H1 (cell line): Measurements from ENCODE around the gene PRDM15. TPM values are rescaled to one million over a fixed set of nuclear protein-coding genes. Genes with fewer than 3 reads are reported as not detected.

Experiments used
- CTCF ChIA-PET: fragments of 300-600 bp; sonication (Branson Sonifier 250); formaldehyde crosslinking; loops from one replicate; lab custom pipeline; 2021; ENCODE audit not compliant: partially characterized antibody; lab: Charles Lee
- POLR2A ChIA-PET: fragments of 300-600 bp; sonication (Branson Sonifier 250); formaldehyde crosslinking; loops from one replicate; lab custom pipeline; 2021; ENCODE audit warnings: inconsistent platforms; ENCODE audit not compliant: partially characterized antibody; lab: Charles Lee
- DNase-seq, 2 experiments: peaks; one replicate each; pipeline versions ENCODE4 v3.0.0 to v3.0.0-alpha.2; 2010 to 2022; ENCODE audit warnings: low spot score in 2 of 2, low read depth in 1 of 2, mixed read lengths in 1 of 2
- FAIRE-seq: peaks from 2 replicates; lab custom pipeline; 2011; peaks lifted over from hg19 to GRCh38; lab: Jason Lieb, UNC
- H2AFZ ChIP-seq: 2 replicates; pipeline ENCODE4 v1.8.1; 2012; ENCODE audit warnings: low read length, inconsistent platforms
- H2AK5ac ChIP-seq: 2 replicates; pipeline ENCODE4 v1.6.1; 2013; ENCODE audit warnings: low read depth, low read length
- H2BK120ac ChIP-seq: replicated peaks from 2 replicates; pipeline ENCODE3; 2013; ENCODE audit warnings: low read depth, low read length, inconsistent platforms
- H2BK12ac ChIP-seq: 2 replicates; pipeline ENCODE4 v1.6.1; 2013; ENCODE audit warnings: low read depth, low read length
- H2BK15ac ChIP-seq: 2 replicates; pipeline ENCODE4 v1.6.1; 2013; ENCODE audit warnings: low read length
- H2BK20ac ChIP-seq: 2 replicates; pipeline ENCODE4 v1.6.1; 2013; ENCODE audit warnings: low read length
- H2BK5ac ChIP-seq: 2 replicates; pipeline ENCODE4 v1.6.1; 2013; ENCODE audit warnings: low read depth, low read length
- H3K14ac ChIP-seq: 2 replicates; pipeline ENCODE4 v1.6.1; 2013; ENCODE audit warnings: inconsistent platforms; ENCODE audit not compliant: insufficient read length
- H3K18ac ChIP-seq: 2 replicates; pipeline ENCODE4 v1.6.1; 2013; ENCODE audit warnings: low read length; ENCODE audit errors: extremely low read depth
- H3K23ac ChIP-seq: 2 replicates; pipeline ENCODE4 v1.6.1; 2013; ENCODE audit warnings: inconsistent platforms; ENCODE audit not compliant: insufficient read length
- H3K23me2 ChIP-seq: 2 replicates; pipeline ENCODE4 v1.6.1; 2013; ENCODE audit warnings: low read depth, low read length
- H3K27ac ChIP-seq: 2 replicates; pipeline ENCODE4 v1.6.1; 2011; ENCODE audit warnings: low read depth, low read length, inconsistent platforms
- H3K27me3 ChIP-seq, 4 experiments: replicated peaks in 1 of 4; 1 replicate in 1 of 4; 2 replicates in 3 of 4; pipeline versions ENCODE4 v1.6.1 to v1.8.1; 2011 to 2013; ENCODE audit warnings: low read length in 3 of 4, mild to moderate bottlenecking in 3 of 4, inconsistent platforms in 2 of 4, mixed read lengths in 2 of 4, moderate library complexity in 1 of 4; ENCODE audit not compliant: control insufficient read depth in 3 of 4, insufficient read depth in 3 of 4; ENCODE audit errors: extremely low read depth in 1 of 4
- H3K36me3 ChIP-seq, 4 experiments: 2 replicates each; pipeline versions ENCODE4 v1.6.1 to v1.8.1; 2011 to 2013; ENCODE audit warnings: mild to moderate bottlenecking in 4 of 4, low read length in 3 of 4, moderate library complexity in 2 of 4, control low read depth in 1 of 4, inconsistent platforms in 1 of 4; ENCODE audit not compliant: insufficient read depth in 4 of 4, control insufficient read depth in 2 of 4
- H3K4ac ChIP-seq: replicated peaks from 2 replicates; pipeline ENCODE3; 2013; ENCODE audit warnings: low read length, low read depth, mixed read lengths, inconsistent platforms; ENCODE audit not compliant: insufficient read length
- H3K4me1 ChIP-seq, 4 experiments: replicated peaks in 1 of 4; 1 replicate in 1 of 4; 2 replicates in 3 of 4; pipeline versions ENCODE4 v1.6.1 to v1.8.1; 2011 to 2013; ENCODE audit warnings: low read length in 3 of 4, inconsistent platforms in 2 of 4, mixed read lengths in 1 of 4; ENCODE audit not compliant: insufficient read depth in 4 of 4, control insufficient read depth in 3 of 4
- H3K4me2 ChIP-seq, 2 experiments: 2 replicates each; pipeline versions ENCODE4 v1.6.1 to v1.8.1; 2011 to 2013; ENCODE audit warnings: low read depth in 2 of 2, low read length in 2 of 2, control low read depth in 1 of 2, inconsistent platforms in 1 of 2, mild to moderate bottlenecking in 1 of 2; ENCODE audit not compliant: insufficient read depth in 1 of 2
- H3K4me3 ChIP-seq, 4 experiments: fragments of 200-600, 300-600 bp in 1 of 4; sonication (generic), shearing (Covaris generic), sonication (Bioruptor Twin) in 1 of 4; 2 replicates each; pipeline versions ENCODE4 v1.5.1 to v1.8.1; 2011 to 2016; ENCODE audit warnings: low read length in 4 of 4, low read depth in 3 of 4, control low read depth in 2 of 4, inconsistent platforms in 2 of 4, mild to moderate bottlenecking in 2 of 4, mixed read lengths in 1 of 4, moderate library complexity in 1 of 4; ENCODE audit not compliant: insufficient read depth in 2 of 4; ENCODE audit errors: extremely low read depth in 1 of 4
- H3K56ac ChIP-seq: replicated peaks from 2 replicates; pipeline ENCODE3; 2013; ENCODE audit warnings: low read depth, mild to moderate bottlenecking, mixed read lengths, low read length, inconsistent platforms; ENCODE audit not compliant: insufficient read length
- H3K79me1 ChIP-seq: 2 replicates; pipeline ENCODE4 v1.6.1; 2013; ENCODE audit warnings: low read depth, low read length, control low read depth
- H3K79me2 ChIP-seq, 2 experiments: 2 replicates each; pipeline versions ENCODE4 v1.6.1 to v1.8.1; 2012 to 2013; ENCODE audit warnings: low read length in 2 of 2, mild to moderate bottlenecking in 2 of 2, inconsistent platforms in 1 of 2; ENCODE audit not compliant: insufficient read depth in 2 of 2, control insufficient read depth in 1 of 2
- H3K9ac ChIP-seq, 4 experiments: replicated peaks in 1 of 4; 1 replicate in 1 of 4; 2 replicates in 3 of 4; pipeline versions ENCODE4 v1.6.1 to v1.8.1; 2011 to 2013; ENCODE audit warnings: low read depth in 3 of 4, low read length in 3 of 4, control low read depth in 2 of 4, mild to moderate bottlenecking in 2 of 4, moderate library complexity in 2 of 4, inconsistent platforms in 1 of 4; ENCODE audit errors: extremely low read depth in 1 of 4
- H3K9me3 ChIP-seq, 2 experiments: 2 replicates each; pipeline versions ENCODE4 v1.6.1 to v1.8.1; 2012 to 2013; ENCODE audit warnings: mild to moderate bottlenecking in 2 of 2, moderate library complexity in 2 of 2, control low read depth in 1 of 2, inconsistent platforms in 1 of 2, low read depth in 1 of 2, low read length in 1 of 2, mixed read lengths in 1 of 2; ENCODE audit not compliant: insufficient read depth in 2 of 2
- H4K20me1 ChIP-seq, 2 experiments: replicated peaks in 1 of 2; 2 replicates each; pipeline versions ENCODE3 to v1.8.1; 2011 to 2013; ENCODE audit warnings: inconsistent platforms in 2 of 2, low read length in 2 of 2, mild to moderate bottlenecking in 1 of 2; ENCODE audit not compliant: insufficient read depth in 2 of 2, control insufficient read depth in 1 of 2
- H4K5ac ChIP-seq: 2 replicates; pipeline ENCODE4 v1.6.1; 2013; ENCODE audit warnings: low read length, low read depth, mixed read lengths, inconsistent platforms; ENCODE audit not compliant: insufficient read length
- H4K8ac ChIP-seq: 2 replicates; pipeline ENCODE4 v1.8.0; 2013; ENCODE audit warnings: mild to moderate bottlenecking, moderate library complexity, low read length, inconsistent platforms; ENCODE audit not compliant: insufficient read depth; ENCODE audit errors: extremely low read depth
- H4K91ac ChIP-seq: replicated peaks from 2 replicates; pipeline ENCODE3; 2013; ENCODE audit warnings: low read length, mixed read lengths, inconsistent platforms; ENCODE audit not compliant: insufficient read length
- CREB1 ChIP-seq: IDR thresholded peaks from 2 replicates; pipeline ENCODE4 v1.6.1; 2012; ENCODE audit warnings: inconsistent platforms
- EP300 ChIP-seq, 2 experiments: IDR thresholded peaks; 1 replicate in 1 of 2; 2 replicates in 1 of 2; pipeline ENCODE4 v1.6.1; 2011 to 2012; ENCODE audit warnings: low read depth in 2 of 2, low read length in 2 of 2, mild to moderate bottlenecking in 2 of 2, borderline replicate concordance in 1 of 2, inconsistent platforms in 1 of 2, moderate library complexity in 1 of 2
- HDAC2 ChIP-seq, 2 experiments: fragments of 300-600 bp in 1 of 2; sonication (generic) in 1 of 2; IDR thresholded peaks; 2 replicates each; pipeline ENCODE4 v1.6.1; 2011 to 2012; ENCODE audit warnings: low read depth in 2 of 2, low read length in 2 of 2, mild to moderate bottlenecking in 2 of 2, moderate library complexity in 2 of 2, borderline replicate concordance in 1 of 2, inconsistent platforms in 1 of 2
- KDM4A ChIP-seq: IDR thresholded peaks from one replicate; pipeline ENCODE4 v1.7.1; 2012; ENCODE audit warnings: low read depth, mild to moderate bottlenecking, moderate library complexity, low read length, inconsistent platforms; ENCODE audit not compliant: severe bottlenecking
- PHF8 ChIP-seq: fragments of 200-600 bp; sonication (generic); conservative IDR thresholded peaks from 2 replicates; pipeline ENCODE4 v1.7.1; 2012; ENCODE audit warnings: low read depth, mild to moderate bottlenecking, inconsistent platforms, low read length, moderate library complexity
- RXRA ChIP-seq: IDR thresholded peaks from 2 replicates; pipeline ENCODE4 v1.6.1; 2011; ENCODE audit warnings: low read depth, mild to moderate bottlenecking, low read length, moderate library complexity; ENCODE audit not compliant: insufficient read depth
- SIRT6 ChIP-seq: IDR thresholded peaks from one replicate; pipeline ENCODE4 v1.7.1; 2012; ENCODE audit warnings: low read length, inconsistent platforms
- SP2 ChIP-seq: IDR thresholded peaks from 2 replicates; pipeline ENCODE4 v1.6.1; 2012; ENCODE audit warnings: mild to moderate bottlenecking, low read length, inconsistent platforms
- TEAD4 ChIP-seq: IDR thresholded peaks from 2 replicates; pipeline ENCODE4 v1.6.1; 2012; ENCODE audit warnings: low read depth, low read length, inconsistent platforms, mixed read lengths
- USF2 ChIP-seq: IDR thresholded peaks from 2 replicates; pipeline ENCODE4 v1.6.1; 2011; ENCODE audit warnings: low read length, improper control_type of control experiment
- WGBS, 2 experiments: shearing (Covaris generic) in 1 of 2; methylation state at CpG; one replicate each; pipeline versions ENCODE4 v1.1.6 to v1.1.7; 2013 to 2015; ENCODE audit warnings: low lambda C conversion rate in 2 of 2, mixed read lengths in 2 of 2, inconsistent platforms in 1 of 2, low coverage in 1 of 2, missing lambda C conversion rate in 1 of 2; ENCODE audit not compliant: insufficient replicate concordance in 2 of 2, insufficient coverage in 1 of 2, insufficient read length in 1 of 2; ENCODE audit errors: extremely low coverage in 1 of 2, missing lambda C conversion rate in 1 of 2; 5-methylcytosine and 5-hydroxymethylcytosine counted together
- polyA plus RNA-seq, 7 experiments: library from polyadenylated mRNA; depleted of rRNA in 3 of 7; stranded (reverse) in 5 of 7; unstranded in 2 of 7; fragments of >200 nt in 5 of 7; fragments of 200-250 nt in 2 of 7; gene quantifications; 1 replicate in 5 of 7; 2 replicates in 1 of 7; 4 replicates in 1 of 7; pipeline versions ENCODE4 v1.2.1 to v1.2.3, GENCODE V29; 2011 to 2013; ENCODE audit warnings: missing spikeins in 2 of 7, mixed read lengths in 2 of 7
- total RNA-seq: library from RNA; stranded (reverse); fragmentation: NEBNext Ultra II Directional; extraction: Animal tissue kit (Norgen Biotek cat#: 25700); gene quantifications from 2 replicates; pipeline ENCODE4 v1.2.1, GENCODE V29; 2021

The PRDM15 gene
- total and polyA plus RNA-seq, 2 of the 8 experiments (the other 6 are each of a cell fraction or from before 2014, with no cell fraction given), result 9.7 to 10.5 TPM

GRCh38 chr21:41890355-41890754 lies 11.2 kb upstream of the PRDM15 start:
- H3K79me1 ChIP-seq, result no peaks in the 10 kb centered on the region
- peaks cover 0 to 4% (median 0%) of the 10 kb centered on the region in 4 experiments; a peak in 2 of 7 replicates for H3K4me1 ChIP-seq
- POLR2A ChIA-PET, result interaction anchor here (2.5 kb wide), 1 partner anchor 11 kb away, joined by 6 read pairs; the partner anchor contains the start of gene PRDM15
- FAIRE-seq (no peak), DNase-seq (no peak)
- no peak overlapping the region for H3K4me3 ChIP-seq
- H3K9me3 ChIP-seq, result no peaks in the 10 kb centered on the region
- 53% methylated on average over 6 of the region's 6 CpGs; no CpG with 5 or more reads in 1 of the 2 experiments for WGBS, 2 experiments
- H3K18ac ChIP-seq, result no peak overlapping the region
- H2BK5ac ChIP-seq, result no peak overlapping the region
- H4K20me1 ChIP-seq, result peaks cover 0 to 2% of the 10 kb centered on the region in 2 experiments
- no peak overlapping the region for H2BK12ac ChIP-seq
- no peak overlapping the region for H3K14ac ChIP-seq
- no peak overlapping the region for H3K27ac ChIP-seq
- H3K56ac ChIP-seq, result no peak overlapping the region
- no peak overlapping the region for H2AK5ac ChIP-seq
- no peaks in the 10 kb centered on the region for H3K79me2 ChIP-seq
- no peak overlapping the region for H4K91ac ChIP-seq
- CTCF ChIA-PET, result no interaction called here
- peaks cover 0 to 2% (median 0%) of the 10 kb centered on the region in 4 experiments; a peak in 1 of 8 replicates for H3K36me3 ChIP-seq
- no peak overlapping the region for H2BK120ac ChIP-seq
- no peak overlapping the region for H2BK20ac ChIP-seq
- no peak overlapping the region for H4K8ac ChIP-seq
- no peaks in the 10 kb centered on the region for H3K27me3 ChIP-seq
- H3K9ac ChIP-seq, result no peak overlapping the region
- TF ChIP-seq HDAC2 (IDR thresholded peaks at IDR 0.05; ENCODE audit: borderline replicate concordance in 1 of 2, low read depth in 2 of 2, low read length in 2 of 2) (no peak), SIRT6 (no peak), TEAD4 (no peak), CREB1 (no peak), SP2 (no peak), PHF8 (no peak), KDM4A (no peak), USF2 (no peak), EP300 (IDR thresholded peaks at IDR 0.05; ENCODE audit: borderline replicate concordance in 1 of 2, low read depth in 2 of 2, low read length in 2 of 2) (no peak), RXRA (no peak)
- TF ChIP-seq, all 59 proteins: peak for 0
- H2BK15ac ChIP-seq, result no peak overlapping the region
- H2AFZ ChIP-seq, result no peak overlapping the region
- no peak overlapping the region for H4K5ac ChIP-seq
- H3K23me2 ChIP-seq, result no peaks in the 10 kb centered on the region
- H3K23ac ChIP-seq, result no peak overlapping the region
- no peak overlapping the region for H3K4me2 ChIP-seq
- no peak overlapping the region for H3K4ac ChIP-seq
